Measurements from ENCODE around the gene VWCE.

DNA sequence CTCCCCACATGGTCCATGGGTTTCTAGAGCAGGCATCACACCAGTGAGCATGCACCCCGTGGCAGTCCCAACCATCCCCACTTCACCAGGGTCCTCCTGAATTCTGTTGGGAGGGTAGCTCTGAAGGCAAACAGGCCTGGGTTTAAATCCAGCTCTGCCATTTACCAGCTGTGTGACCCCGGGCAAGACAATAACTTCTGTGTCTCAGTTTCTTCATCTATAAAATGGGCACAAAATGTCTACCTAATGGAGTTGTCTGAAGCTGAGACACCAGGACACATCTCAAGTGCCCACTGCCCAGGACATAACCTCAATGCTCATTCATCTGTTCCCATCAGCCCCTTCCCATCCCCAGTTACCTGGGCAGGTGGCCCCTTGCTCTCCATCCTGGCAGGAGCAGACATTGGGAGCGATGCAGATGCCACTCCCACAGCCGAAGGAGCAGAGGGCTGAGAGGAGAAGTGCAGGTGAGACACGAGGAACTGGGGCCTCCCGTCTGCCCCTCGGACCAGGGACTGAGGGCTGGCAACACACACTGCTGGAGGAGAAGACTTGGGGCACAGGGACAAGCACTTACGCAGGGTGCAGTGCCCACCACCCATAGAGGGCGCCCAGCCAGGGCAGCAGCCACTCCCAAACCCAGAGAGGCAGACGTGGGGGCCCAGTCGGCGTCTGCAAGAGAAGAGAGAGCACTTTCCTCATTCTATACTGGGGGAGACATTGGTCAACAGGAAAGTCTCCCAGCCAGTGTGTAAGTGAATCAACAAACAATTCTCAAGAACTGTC is 4.0 kb downstream of the VWCE start:
- no peak for TF ChIP-seq POLR2A (IDR thresholded peaks at IDR 0.05)
- TF ChIP-seq, protein P1, sequence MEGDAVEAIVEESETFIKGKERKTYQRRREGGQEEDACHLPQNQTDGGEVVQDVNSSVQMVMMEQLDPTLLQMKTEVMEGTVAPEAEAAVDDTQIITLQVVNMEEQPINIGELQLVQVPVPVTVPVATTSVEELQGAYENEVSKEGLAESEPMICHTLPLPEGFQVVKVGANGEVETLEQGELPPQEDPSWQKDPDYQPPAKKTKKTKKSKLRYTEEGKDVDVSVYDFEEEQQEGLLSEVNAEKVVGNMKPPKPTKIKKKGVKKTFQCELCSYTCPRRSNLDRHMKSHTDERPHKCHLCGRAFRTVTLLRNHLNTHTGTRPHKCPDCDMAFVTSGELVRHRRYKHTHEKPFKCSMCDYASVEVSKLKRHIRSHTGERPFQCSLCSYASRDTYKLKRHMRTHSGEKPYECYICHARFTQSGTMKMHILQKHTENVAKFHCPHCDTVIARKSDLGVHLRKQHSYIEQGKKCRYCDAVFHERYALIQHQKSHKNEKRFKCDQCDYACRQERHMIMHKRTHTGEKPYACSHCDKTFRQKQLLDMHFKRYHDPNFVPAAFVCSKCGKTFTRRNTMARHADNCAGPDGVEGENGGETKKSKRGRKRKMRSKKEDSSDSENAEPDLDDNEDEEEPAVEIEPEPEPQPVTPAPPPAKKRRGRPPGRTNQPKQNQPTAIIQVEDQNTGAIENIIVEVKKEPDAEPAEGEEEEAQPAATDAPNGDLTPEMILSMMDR (IDR thresholded peaks at IDR 0.05): no peak

Measured in right lobe of liver (tissue), 4 donors.